GM10847 (cell line): ENCODE results near the gene CLSTN3.

Experiments used
- POLR2A ChIP-seq: IDR thresholded peaks from 2 replicates; pipeline ENCODE4 v1.6.1; 2011; ENCODE audit not compliant: insufficient read length; ENCODE audit errors: extremely low read depth

The CLSTN3 gene

GRCh38 chr12:7150841-7151240, 20.7 kb downstream of the CLSTN3 start:
- TF ChIP-seq POLR2A: no peak

GRCh38 chr12:7151532-7151931, 21.4 kb downstream of the CLSTN3 start:
- no peak for TF ChIP-seq POLR2A

GRCh38 chr12:7152818-7153217, 22.6 kb downstream of the CLSTN3 start:
- TF ChIP-seq POLR2A: no peak

GRCh38 chr12:7154042-7154441, 23.9 kb downstream of the CLSTN3 start:
- no peak for TF ChIP-seq POLR2A

DNA sequence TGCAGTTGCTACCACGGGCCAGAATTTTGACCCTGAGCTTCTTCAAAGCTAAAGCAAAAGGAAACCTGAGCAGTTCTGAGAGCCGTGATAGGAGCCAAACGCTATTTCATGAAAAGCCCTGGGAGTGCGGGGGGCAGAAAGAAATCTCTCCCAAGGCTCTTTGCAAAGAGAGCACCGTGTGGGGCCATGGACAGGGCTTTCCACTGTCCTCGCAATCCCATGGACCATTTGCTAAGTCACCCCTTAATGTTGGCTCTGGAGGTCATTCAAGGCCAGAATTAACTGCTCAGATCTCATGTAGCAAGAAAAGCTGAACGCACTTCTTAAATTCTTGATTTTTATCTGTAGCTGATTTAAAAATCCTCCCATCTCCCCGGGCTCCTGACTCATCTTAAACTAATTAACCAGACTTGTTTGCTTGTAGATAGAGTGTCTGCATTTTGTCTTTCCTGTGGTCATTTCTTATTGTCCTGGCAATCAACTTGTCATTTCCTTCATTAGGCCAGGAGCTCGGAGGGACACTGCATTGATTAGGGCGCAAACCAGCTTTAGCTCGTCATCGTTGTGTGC, 24.8 kb downstream of the CLSTN3 start:
- no peak for TF ChIP-seq POLR2A

DNA sequence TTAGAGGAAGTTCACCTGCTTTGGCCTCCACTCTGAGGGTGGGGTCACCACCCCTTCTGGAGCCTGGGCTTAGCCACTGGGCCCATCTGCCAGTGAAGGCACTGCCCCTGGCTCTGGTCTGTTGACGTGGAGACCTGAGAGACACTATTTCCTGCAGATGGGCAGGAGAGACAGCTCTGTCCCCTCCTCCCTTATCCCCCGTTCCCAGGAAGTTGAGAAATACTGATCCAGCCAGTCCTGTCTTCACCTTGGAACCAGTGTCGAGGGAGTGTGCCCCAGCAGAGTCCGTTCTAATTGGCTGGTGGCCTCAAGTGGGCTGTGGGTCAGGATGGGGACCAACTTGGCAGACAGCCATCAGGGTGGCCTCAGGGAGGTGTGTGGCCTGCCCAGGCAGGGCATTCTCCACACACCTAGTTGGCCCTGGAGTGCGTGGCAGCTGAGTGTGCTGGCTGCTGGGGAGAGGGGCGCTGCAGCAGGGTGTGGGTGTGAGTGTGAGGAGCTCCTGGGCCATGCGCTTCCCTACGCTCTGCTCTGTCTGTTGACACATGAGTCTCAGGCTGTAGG, 25.4 kb downstream of the CLSTN3 start:
- TF ChIP-seq POLR2A: no peak

GRCh38 chr12:7156259-7157197, 26.4 kb downstream of the CLSTN3 start:
- TF ChIP-seq POLR2A: no peak

- TF ChIP-seq POLR2A: no peak
These were observed 27.2 kb downstream of the CLSTN3 start for GRCh38 chr12:7157391-7157790.

- TF ChIP-seq POLR2A: no peak
These were observed 28.8 kb downstream of the CLSTN3 start for GRCh38 chr12:7158781-7159609.

GRCh38 chr12:7160183-7160582, 30.0 kb downstream of the CLSTN3 start:
- no peak for TF ChIP-seq POLR2A

DNA sequence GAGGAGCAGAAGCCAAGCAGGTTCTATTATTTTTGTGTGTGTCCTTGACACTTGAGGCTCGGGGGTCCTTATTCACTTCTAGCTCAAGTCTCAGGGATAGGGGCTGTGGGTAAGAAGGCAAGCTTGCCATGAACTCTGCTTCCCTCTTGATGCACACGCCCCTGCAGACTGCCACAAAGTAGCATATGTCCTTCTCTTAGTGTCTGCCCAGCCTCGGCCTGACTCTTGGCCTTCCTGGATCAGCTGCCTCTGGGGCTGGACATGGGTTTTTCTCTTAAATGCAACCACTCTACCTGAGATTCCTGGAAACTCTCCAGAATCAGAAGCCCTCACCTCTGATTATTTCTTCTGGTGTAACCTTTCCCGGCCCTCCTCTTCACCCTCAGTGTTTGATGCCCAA, 31.2 kb downstream of the CLSTN3 start:
- TF ChIP-seq POLR2A: no peak

- TF ChIP-seq POLR2A: no peak
These were observed 31.6 kb downstream of the CLSTN3 start for GRCh38 chr12:7161811-7162210.

GRCh38 chr12:7162691-7163114, 32.5 kb downstream of the CLSTN3 start:
- no peak for TF ChIP-seq POLR2A

GRCh38 chr12:7169951-7170350, 39.8 kb downstream of the CLSTN3 start:
- no peak for TF ChIP-seq POLR2A

DNA sequence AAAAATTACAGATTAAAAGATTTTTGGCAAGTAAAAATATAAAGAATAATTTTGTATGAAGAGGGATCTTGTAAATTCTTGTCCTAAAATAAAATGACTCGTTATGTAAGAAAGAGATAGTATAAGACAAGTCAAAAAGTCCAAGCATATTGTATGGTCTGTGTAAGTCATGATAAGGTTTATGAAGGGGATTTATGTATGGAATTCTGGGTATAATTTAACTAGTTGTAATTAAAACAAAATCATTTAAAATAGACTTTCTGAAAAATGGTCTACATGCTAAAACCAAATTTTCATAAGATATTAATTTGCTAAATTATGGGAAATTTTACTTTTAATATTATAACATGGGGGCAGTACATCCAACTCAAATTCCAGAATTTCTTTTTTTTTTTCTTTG, 41.7 kb downstream of the CLSTN3 start:
- no peak for TF ChIP-seq POLR2A
